ENCODE results near the gene AK9.

- TF ChIP-seq CTCF (conservative IDR thresholded peaks at IDR 0.05; ENCODE audit: low read depth, low read length) (no peak), POLR2A (IDR thresholded peaks at IDR 0.05; ENCODE audit: low read depth, low read length) (no peak), SMC3 (IDR thresholded peaks at IDR 0.05; ENCODE audit: low read depth, low read length) (no peak), RAD21 (IDR thresholded peaks at IDR 0.05; ENCODE audit: low read length) (no peak), RFX5 (IDR thresholded peaks at IDR 0.05; ENCODE audit: low read depth, low read length) (no peak), BHLHE40 (IDR thresholded peaks at IDR 0.05; ENCODE audit: low read depth, low read length) (no peak), NFE2L2 (IDR thresholded peaks at IDR 0.05; ENCODE audit: low read depth, low read length) (no peak), CHD1 (IDR thresholded peaks at IDR 0.05; ENCODE audit: low read depth, low read length) (no peak)
Observed at GRCh38 chr6:109626311-109626710, 64.7 kb downstream of the AK9 start.
